ENCODE results near the gene HOXA11. TPM values are rescaled to one million over a fixed set of nuclear protein-coding genes. Genes with fewer than 3 reads are reported as not detected.

Gene HOXA11
- total RNA-seq, 4 donors from 2014 or later: 0.27 to 1.4 (median 1.0) TPM; not detected in 1

- 37 to 51% methylated on average over 49 of the region's 49 CpGs for WGBS, 2 donors
- intact Hi-C loops (cut with DNase I; ENCODE audit: low total_unique reads): no loop called here
- TF ChIP-seq CTCF (IDR thresholded peaks at IDR 0.05): no peak
- no peak for TF ChIP-seq POLR2A (IDR thresholded peaks at IDR 0.05)
- peak in 1 of 2 donors; percentile 86 for DNase-seq (ENCODE audit: low spot score in 2 of 2)
- no peak overlapping the region for H3K4me3 ChIP-seq (ENCODE audit: low read depth, poor library complexity, severe bottlenecking)
These were observed 3.6 kb upstream of the HOXA11 start for GRCh38 chr7:27188386-27189294.

DNA sequence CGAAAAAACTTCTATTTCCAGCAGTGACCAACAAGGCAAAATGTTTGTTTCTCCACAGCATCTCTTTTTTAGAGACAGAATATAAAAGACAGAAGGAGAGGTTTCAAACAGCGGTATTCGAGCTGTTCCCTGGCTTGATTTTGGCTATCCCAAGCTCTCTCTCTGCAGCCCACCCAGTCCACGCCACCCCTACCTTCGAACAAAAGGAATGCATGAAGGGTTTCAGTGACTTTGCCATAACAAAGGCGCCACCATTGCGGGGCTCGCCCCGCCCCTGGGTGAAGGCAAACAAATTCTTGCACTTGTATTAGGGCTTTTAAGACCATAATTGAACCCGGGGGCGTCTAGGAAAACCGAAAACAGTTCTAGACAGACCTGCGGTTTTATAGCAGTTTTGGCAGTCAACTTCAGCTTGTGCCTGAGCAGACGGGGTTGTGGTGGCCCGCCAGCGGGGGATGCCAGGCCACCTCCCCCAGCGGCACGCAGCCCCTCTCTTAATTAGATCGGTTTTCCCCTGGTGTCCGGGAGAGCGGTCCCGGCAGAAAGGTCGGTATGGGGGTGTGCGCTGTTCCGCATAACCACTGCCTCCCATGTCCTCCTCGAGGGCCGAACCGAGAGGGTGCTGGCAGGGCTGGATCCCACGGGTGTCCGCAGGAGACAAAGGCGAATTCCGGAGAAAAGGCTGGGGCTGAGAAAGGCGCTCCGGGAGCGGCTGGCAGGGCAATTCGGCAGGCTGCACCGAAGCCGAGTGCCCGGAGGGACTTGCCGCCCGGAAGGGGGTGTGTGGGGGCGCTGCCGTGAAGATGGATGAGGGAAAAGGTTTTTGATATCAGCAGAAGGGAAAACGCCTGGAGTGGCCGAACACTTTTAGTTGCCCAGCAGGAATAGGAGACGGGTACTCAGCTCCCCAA, 2.7 kb upstream of the HOXA11 start:
- intact Hi-C loops (cut with DNase I; ENCODE audit: low total_unique reads): no loop called here
- TF ChIP-seq CTCF (IDR thresholded peaks at IDR 0.05) (no peak), POLR2A (IDR thresholded peaks at IDR 0.05) (no peak)
- DNase-seq (ENCODE audit: low spot score in 2 of 2): peak in 1 of 2 donors; percentile 83
- 36 to 38% methylated on average over 44 to 46 of the region's 46 CpGs for WGBS, 2 donors
- H3K4me3 ChIP-seq (ENCODE audit: low read depth, poor library complexity, severe bottlenecking): no peak overlapping the region

DNA sequence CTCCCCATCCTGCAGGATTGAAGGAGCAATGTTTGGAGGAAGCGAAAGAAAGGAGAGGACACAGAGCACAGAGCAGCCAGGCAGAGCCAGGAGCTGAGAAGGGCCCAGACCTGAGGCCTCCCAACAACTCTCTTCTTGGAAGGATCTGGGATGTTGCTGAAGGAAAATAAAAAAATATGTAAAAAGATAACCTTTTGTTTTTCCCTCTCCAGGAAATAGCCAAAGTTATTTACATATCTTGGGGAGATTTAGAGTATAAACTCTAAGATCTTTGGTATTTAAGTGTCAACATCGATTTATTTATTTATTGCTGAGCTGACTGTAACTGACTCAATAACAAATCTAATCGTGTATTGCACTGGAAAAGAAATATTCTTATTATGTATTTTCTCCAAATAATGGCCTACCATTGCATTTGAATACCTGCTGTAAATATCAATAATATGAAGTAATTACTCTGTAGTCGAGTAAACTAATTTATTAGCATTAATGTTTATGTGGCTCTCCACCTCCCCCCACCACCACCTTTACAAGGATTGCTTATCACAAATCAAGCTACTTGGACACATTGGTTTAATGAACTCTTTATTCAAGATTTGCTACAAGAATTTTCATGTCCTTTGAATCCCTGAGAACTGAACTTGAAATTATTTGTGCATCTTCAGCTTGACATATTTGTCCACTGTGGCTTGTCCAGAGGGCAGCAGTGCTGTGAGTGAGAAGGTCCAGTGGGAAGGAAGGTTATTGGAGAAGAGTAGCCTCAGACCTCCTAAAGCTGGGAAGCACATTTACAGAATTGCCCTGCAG, 1.8 kb upstream of the HOXA11 start:
- 70 to 73% methylated on average over 4 of the region's 4 CpGs for WGBS, 2 donors
- intact Hi-C loops (cut with DNase I; ENCODE audit: low total_unique reads): no loop called here
- no peak overlapping the region for H3K4me3 ChIP-seq (ENCODE audit: low read depth, poor library complexity, severe bottlenecking)
- TF ChIP-seq POLR2A (IDR thresholded peaks at IDR 0.05) (no peak), CTCF (IDR thresholded peaks at IDR 0.05) (no peak)
- peak in 1 of 2 donors; percentile 71 for DNase-seq (ENCODE audit: low spot score in 2 of 2)

DNA sequence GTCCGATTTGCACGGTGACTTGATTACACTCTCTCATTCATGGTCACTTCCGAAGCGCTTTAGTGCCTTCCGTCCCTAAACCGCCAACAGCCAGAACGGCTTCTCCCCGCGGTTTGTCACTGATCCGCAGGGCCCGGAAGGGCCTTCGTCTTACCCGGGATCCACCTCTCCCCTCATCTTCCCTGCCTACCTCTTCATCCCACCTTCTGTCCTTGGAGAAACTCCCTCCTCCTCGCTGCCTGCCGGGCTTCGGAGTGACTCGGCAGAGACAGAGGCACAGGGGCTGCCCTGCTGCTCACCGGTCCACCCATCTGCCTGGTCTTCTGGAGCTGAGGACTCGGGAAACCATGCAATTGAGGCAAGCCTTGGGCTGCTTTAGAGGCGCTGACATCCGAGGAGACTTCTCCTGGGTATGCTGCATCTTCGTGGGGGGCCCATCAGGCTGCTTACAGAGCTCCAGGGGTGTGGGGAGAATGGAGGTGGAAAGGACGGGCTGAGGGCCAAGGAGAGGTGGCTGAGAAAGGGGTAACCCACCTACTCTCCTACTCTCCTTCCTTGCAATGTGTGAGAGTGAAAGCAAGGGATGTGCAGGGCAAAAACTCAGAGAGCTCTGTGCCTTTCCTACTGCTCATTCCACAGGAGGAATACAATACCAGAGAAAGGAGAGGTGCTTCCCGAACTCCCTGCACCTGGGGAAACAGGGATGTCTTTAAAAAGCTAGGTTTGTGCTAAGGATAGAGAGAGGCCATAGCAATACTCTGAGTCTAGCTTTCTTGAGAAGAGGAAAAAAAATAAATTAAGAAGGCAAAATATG, 1.0 kb upstream of the HOXA11 start:
- no peak overlapping the region for H3K4me3 ChIP-seq (ENCODE audit: low read depth, poor library complexity, severe bottlenecking)
- peak; percentile 18 to 86 for DNase-seq (ENCODE audit: low spot score in 2 of 2)
- TF ChIP-seq CTCF (IDR thresholded peaks at IDR 0.05) (no peak), POLR2A (IDR thresholded peaks at IDR 0.05) (no peak)
- intact Hi-C loops (cut with DNase I; ENCODE audit: low total_unique reads): no loop called here
- 47 to 55% methylated on average over 24 of the region's 24 CpGs for WGBS, 2 donors
